H9 (cell line): ENCODE measurements around the gene CDC40. TPM values are rescaled to one million over a fixed set of nuclear protein-coding genes. Genes with fewer than 3 reads are reported as not detected.

Source experiments
- DNase-seq: peaks from one replicate; pipeline ENCODE4 v3.0.0-alpha.2; 2017
- H2AFZ ChIP-seq: one replicate; pipeline ENCODE4 v1.6.1; 2013; ENCODE audit warnings: mild to moderate bottlenecking, low read length, control low read depth, moderate library complexity
- H2AK5ac ChIP-seq: 2 replicates; pipeline ENCODE4 v1.6.1; 2013; ENCODE audit warnings: low read length, control low read depth, mixed read lengths; ENCODE audit not compliant: insufficient read length
- H2BK120ac ChIP-seq: one replicate; pipeline ENCODE4 v1.6.1; 2013; ENCODE audit warnings: low read depth, mild to moderate bottlenecking, low read length, control low read depth, inconsistent platforms; ENCODE audit not compliant: poor library complexity, severe bottlenecking
- H2BK12ac ChIP-seq: 2 replicates; pipeline ENCODE4 v1.6.1; 2013; ENCODE audit warnings: low read length, control low read depth, mixed read lengths, low read depth; ENCODE audit not compliant: insufficient read length
- H2BK15ac ChIP-seq: 2 replicates; pipeline ENCODE4 v1.6.1; 2013; ENCODE audit warnings: low read depth, low read length, control low read depth
- H2BK20ac ChIP-seq: one replicate; pipeline ENCODE4 v1.6.1; 2013; ENCODE audit warnings: low read depth, mild to moderate bottlenecking, low read length, control low read depth, inconsistent platforms; ENCODE audit not compliant: poor library complexity, severe bottlenecking
- H2BK5ac ChIP-seq: 2 replicates; pipeline ENCODE4 v1.6.1; 2013; ENCODE audit warnings: low read length, control low read depth, mixed read lengths; ENCODE audit not compliant: insufficient read length
- H3K14ac ChIP-seq: 2 replicates; pipeline ENCODE4 v1.6.1; 2013; ENCODE audit warnings: low read length, control low read depth; ENCODE audit not compliant: insufficient read depth
- H3K18ac ChIP-seq: 2 replicates; pipeline ENCODE4 v1.6.1; 2013; ENCODE audit warnings: low read depth, mild to moderate bottlenecking, mixed read lengths, low read length, control low read depth; ENCODE audit not compliant: insufficient read length
- H3K23ac ChIP-seq: 2 replicates; pipeline ENCODE4 v1.6.1; 2013; ENCODE audit warnings: low read length, control low read depth, mixed read lengths, low read depth; ENCODE audit not compliant: insufficient read length
- H3K23me2 ChIP-seq: 2 replicates; pipeline ENCODE4 v1.6.1; 2013; ENCODE audit warnings: low read depth, mild to moderate bottlenecking, mixed read lengths, low read length, control low read depth; ENCODE audit not compliant: insufficient read length, poor library complexity, severe bottlenecking
- H3K27ac ChIP-seq: 2 replicates; pipeline ENCODE4 v1.5.1; 2013; ENCODE audit warnings: low read length, control low read depth, mixed read lengths, low read depth; ENCODE audit not compliant: insufficient read length
- H3K27me3 ChIP-seq: 2 replicates; pipeline ENCODE4 v1.6.1; 2013; ENCODE audit warnings: low read length, control low read depth, inconsistent platforms; ENCODE audit not compliant: insufficient read depth
- H3K4ac ChIP-seq: 2 replicates; pipeline ENCODE4 v1.6.1; 2013; ENCODE audit warnings: low read depth, mild to moderate bottlenecking, control low read depth, inconsistent platforms, low read length, moderate library complexity
- H3K4me1 ChIP-seq: 2 replicates; pipeline ENCODE4 v1.6.1; 2013; ENCODE audit warnings: low read length, control low read depth, inconsistent platforms; ENCODE audit not compliant: insufficient read depth
- H3K4me2 ChIP-seq: 2 replicates; pipeline ENCODE4 v1.6.1; 2013; ENCODE audit warnings: low read length, control low read depth, mixed read lengths; ENCODE audit not compliant: insufficient read length, insufficient read depth
- H3K56ac ChIP-seq: 2 replicates; pipeline ENCODE4 v1.6.1; 2013; ENCODE audit warnings: low read depth, mild to moderate bottlenecking, mixed read lengths, low read length, control low read depth; ENCODE audit not compliant: insufficient read length
- H3K79me1 ChIP-seq: 2 replicates; pipeline ENCODE4 v1.6.1; 2013; ENCODE audit warnings: low read depth, mild to moderate bottlenecking, moderate library complexity, low read length, control low read depth, inconsistent platforms; ENCODE audit not compliant: insufficient read depth, poor library complexity, severe bottlenecking
- H3K79me2 ChIP-seq: 2 replicates; pipeline ENCODE4 v1.6.1; 2013; ENCODE audit warnings: low read length, control low read depth, inconsistent platforms; ENCODE audit not compliant: insufficient read depth
- H3K9ac ChIP-seq: 2 replicates; pipeline ENCODE4 v1.6.1; 2013; ENCODE audit warnings: low read length, control low read depth, mixed read lengths; ENCODE audit not compliant: insufficient read length; ENCODE audit errors: extremely low read depth
- H3K9me3 ChIP-seq: one replicate; pipeline ENCODE4 v1.6.1; 2013; ENCODE audit warnings: low read depth, low read length, inconsistent platforms; ENCODE audit not compliant: control insufficient read depth
- H3T11ph ChIP-seq: one replicate; pipeline ENCODE4 v1.6.1; 2013; ENCODE audit warnings: mild to moderate bottlenecking, low read length, control low read depth, inconsistent platforms
- H4K20me1 ChIP-seq: one replicate; pipeline ENCODE4 v1.6.1; 2013; ENCODE audit not compliant: control insufficient read depth, insufficient read length, insufficient read depth
- H4K5ac ChIP-seq: 2 replicates; pipeline ENCODE4 v1.6.1; 2013; ENCODE audit warnings: low read depth, mild to moderate bottlenecking, mixed read lengths, low read length, control low read depth; ENCODE audit not compliant: insufficient read length
- H4K8ac ChIP-seq: replicated peaks from 2 replicates; pipeline ENCODE4 v1.6.1; 2013; ENCODE audit warnings: low read length, control low read depth, mixed read lengths, low read depth; ENCODE audit not compliant: insufficient read length
- H4K91ac ChIP-seq: 2 replicates; pipeline ENCODE4 v1.6.1; 2013; ENCODE audit warnings: low read depth, mild to moderate bottlenecking, moderate library complexity, mixed read lengths, low read length, control low read depth; ENCODE audit not compliant: insufficient read length
- H3K27ac Mint-ChIP-seq, 3 experiments: 2 replicates in 2 of 3; 3 replicates in 1 of 3; pipeline ENCODE4 v1.8.0; 2020 to 2021; ENCODE audit warnings: mixed read lengths in 3 of 3, mild to moderate bottlenecking in 1 of 3, moderate library complexity in 1 of 3
- H3K27me3 Mint-ChIP-seq: 2 replicates; pipeline ENCODE4 v1.8.0; 2021; ENCODE audit warnings: low read depth, mild to moderate bottlenecking, moderate library complexity, mixed read lengths
- H3K36me3 Mint-ChIP-seq, 3 experiments: 2 replicates in 2 of 3; 3 replicates in 1 of 3; pipeline ENCODE4 v1.8.0; 2020 to 2021; ENCODE audit warnings: low read depth in 3 of 3, mixed read lengths in 3 of 3; ENCODE audit not compliant: insufficient read depth in 1 of 3
- H3K4me1 Mint-ChIP-seq, 2 experiments: 2 replicates each; pipeline ENCODE4 v1.8.0; 2020; ENCODE audit warnings: mixed read lengths in 2 of 2
- H3K4me3 Mint-ChIP-seq, 2 experiments: 2 replicates in 1 of 2; 3 replicates in 1 of 2; pipeline ENCODE4 v1.8.0; 2020 to 2021; ENCODE audit warnings: mild to moderate bottlenecking in 2 of 2, mixed read lengths in 2 of 2, moderate library complexity in 1 of 2
- H3K9me3 Mint-ChIP-seq, 2 experiments: 2 replicates in 1 of 2; 3 replicates in 1 of 2; pipeline ENCODE4 v1.8.0; 2020; ENCODE audit warnings: mild to moderate bottlenecking in 2 of 2, mixed read lengths in 2 of 2, moderate library complexity in 1 of 2
- WGBS: extraction: QIAGEN DNeasy Blood & Tissue Kit; methylation state at CpG from one replicate; pipeline ENCODE4 v1.1.7; 2013; ENCODE audit warnings: missing lambda C conversion rate, low lambda C conversion rate, mixed read lengths; ENCODE audit not compliant: insufficient read length; ENCODE audit errors: extremely low coverage; 5-methylcytosine and 5-hydroxymethylcytosine counted together
- total RNA-seq: library from RNA; stranded (reverse); gene quantifications from 2 replicates; pipeline ENCODE4 v1.2.1, GENCODE V29; 2021
- TF ChIP-seq, protein P1 (sequence below): fragments of 200-600 bp; sonication (generic); conservative IDR thresholded peaks from 3 replicates; pipeline ENCODE4 v1.8.0; 2021; ENCODE audit warnings: antibody characterized with exemption, mild to moderate bottlenecking

The CDC40 gene
- total RNA-seq, 1 experiment from 2014 or later, result 23.5 TPM

- Mint-ChIP-seq H3K4me1 (no peaks in the 10 kb centered on the region), H3K27ac (0 out of 7 replicates have a peak overlapping the region, but pooled peaks of 1 of the 3 experiments have one; percentile 44), H3K9me3 (no peaks in the 10 kb centered on the region), H3K27me3 (no peaks in the 10 kb centered on the region), H3K36me3 (peaks cover 2 to 35% (median 13%) of the 10 kb centered on the region in 3 experiments; a peak in 4 of 7 replicates), H3K4me3 (no peak overlapping the region)
- Histone ChIP-seq H3K4ac (no peak overlapping the region), H3K4me2 (no peak overlapping the region), H3K79me1 (no peaks in the 10 kb centered on the region), H4K8ac (no peak overlapping the region), H3K79me2 (no peaks in the 10 kb centered on the region), H3K23ac (no peak overlapping the region), H2BK15ac (no peak overlapping the region), H2BK12ac (no peak overlapping the region), H3K14ac (no peak overlapping the region), H3K23me2 (no peaks in the 10 kb centered on the region), H3K18ac (no peak overlapping the region), H3K56ac (no peak overlapping the region), H3K27me3 (no peaks in the 10 kb centered on the region), H4K91ac (no peak overlapping the region), H3T11ph (no peak overlapping the region), H3K4me1 (no peaks in the 10 kb centered on the region), H3K9ac (no peak overlapping the region), H2AK5ac (no peak overlapping the region), H3K9me3 (no peaks in the 10 kb centered on the region), H4K20me1 (no peaks in the 10 kb centered on the region), H2BK120ac (no peak overlapping the region), H4K5ac (no peak overlapping the region), H2BK5ac (no peak overlapping the region), H2BK20ac (no peak overlapping the region), H2AFZ (no peak overlapping the region), H3K27ac (no peak overlapping the region)
- TF ChIP-seq, protein P1, sequence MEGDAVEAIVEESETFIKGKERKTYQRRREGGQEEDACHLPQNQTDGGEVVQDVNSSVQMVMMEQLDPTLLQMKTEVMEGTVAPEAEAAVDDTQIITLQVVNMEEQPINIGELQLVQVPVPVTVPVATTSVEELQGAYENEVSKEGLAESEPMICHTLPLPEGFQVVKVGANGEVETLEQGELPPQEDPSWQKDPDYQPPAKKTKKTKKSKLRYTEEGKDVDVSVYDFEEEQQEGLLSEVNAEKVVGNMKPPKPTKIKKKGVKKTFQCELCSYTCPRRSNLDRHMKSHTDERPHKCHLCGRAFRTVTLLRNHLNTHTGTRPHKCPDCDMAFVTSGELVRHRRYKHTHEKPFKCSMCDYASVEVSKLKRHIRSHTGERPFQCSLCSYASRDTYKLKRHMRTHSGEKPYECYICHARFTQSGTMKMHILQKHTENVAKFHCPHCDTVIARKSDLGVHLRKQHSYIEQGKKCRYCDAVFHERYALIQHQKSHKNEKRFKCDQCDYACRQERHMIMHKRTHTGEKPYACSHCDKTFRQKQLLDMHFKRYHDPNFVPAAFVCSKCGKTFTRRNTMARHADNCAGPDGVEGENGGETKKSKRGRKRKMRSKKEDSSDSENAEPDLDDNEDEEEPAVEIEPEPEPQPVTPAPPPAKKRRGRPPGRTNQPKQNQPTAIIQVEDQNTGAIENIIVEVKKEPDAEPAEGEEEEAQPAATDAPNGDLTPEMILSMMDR, result no peak
- no peak for DNase-seq
- no CpG with 5 or more reads among the region's 1 CpG for WGBS
Observed at GRCh38 chr6:110226261-110226660, 46.0 kb downstream of the CDC40 start.
